Measurements from ENCODE around the gene FRG2B.
"Not testable (repeated sequence)": the region's sequence is repeated elsewhere in the genome, so short reads cannot be mapped to it uniquely, and the experiment has no call there.

The FRG2B gene

DNA sequence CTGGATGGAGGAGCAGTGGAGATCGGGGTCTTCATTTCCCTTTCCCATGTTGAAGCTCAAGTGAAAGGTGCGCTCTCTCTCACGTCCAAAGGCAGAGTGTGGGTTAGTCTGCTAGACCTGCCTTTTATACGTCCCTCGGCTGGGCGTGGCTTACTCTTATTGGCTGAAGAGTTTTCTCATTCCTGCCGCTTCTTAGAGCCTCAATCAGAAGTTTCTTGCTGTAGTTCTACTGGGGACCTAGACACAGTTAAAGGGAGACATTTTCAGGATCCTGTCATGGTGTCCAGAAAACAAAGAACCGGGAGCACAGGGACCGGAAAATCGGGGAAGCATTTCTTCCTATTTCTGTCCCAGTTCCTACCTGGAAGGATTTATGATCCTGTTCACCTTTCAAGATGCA is at the start of gene FRG2B:
Gene FRG2B, minus strand, starts transcription at position 101 of the 400 bp plus-strand sequence. Its CDS starts 53 bp downstream, at position 48.
- H3K4me3 Mint-ChIP-seq; intact Hi-C loops (cut with micrococcal nuclease); H3K9me3 Mint-ChIP-seq; H3K4me1 Mint-ChIP-seq (ENCODE audit: low read depth); H3K27ac Mint-ChIP-seq; H3K36me3 Mint-ChIP-seq (ENCODE audit: low read depth): not testable (repeated sequence)
- peaks cover 16% of the 10 kb centered on the region for H3K27me3 Mint-ChIP-seq

DNA sequence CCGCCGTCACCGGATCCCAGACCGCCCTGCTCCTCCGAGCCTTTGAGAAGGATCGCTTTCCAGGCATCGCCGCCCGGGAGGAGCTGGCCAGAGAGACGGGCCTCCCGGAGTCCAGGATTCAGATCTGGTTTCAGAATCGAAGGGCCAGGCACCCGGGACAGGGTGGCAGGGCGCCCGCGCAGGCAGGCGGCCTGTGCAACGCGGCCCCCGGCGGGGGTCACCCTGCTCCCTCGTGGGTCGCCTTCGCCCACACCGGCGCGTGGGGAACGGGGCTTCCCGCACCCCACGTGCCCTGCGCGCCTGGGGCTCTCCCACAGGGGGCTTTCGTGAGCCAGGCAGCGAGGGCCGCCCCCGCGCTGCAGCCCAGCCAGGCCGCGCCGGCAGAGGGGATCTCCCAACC is 40.9 kb upstream of the FRG2B start:
- H3K27ac Mint-ChIP-seq; H3K4me1 Mint-ChIP-seq (ENCODE audit: low read depth); H3K4me3 Mint-ChIP-seq; H3K36me3 Mint-ChIP-seq (ENCODE audit: low read depth); intact Hi-C loops (cut with micrococcal nuclease); H3K9me3 Mint-ChIP-seq: not testable (repeated sequence)
- peaks cover 14% of the 10 kb centered on the region for H3K27me3 Mint-ChIP-seq

GRCh38 chr10:133663544-133664160 is 37.1 kb upstream of the FRG2B start:
- intact Hi-C loops (cut with micrococcal nuclease); H3K36me3 Mint-ChIP-seq (ENCODE audit: low read depth); H3K4me1 Mint-ChIP-seq (ENCODE audit: low read depth); H3K4me3 Mint-ChIP-seq; H3K9me3 Mint-ChIP-seq; H3K27ac Mint-ChIP-seq: not testable (repeated sequence)
- peaks cover 19% of the 10 kb centered on the region for H3K27me3 Mint-ChIP-seq

DNA sequence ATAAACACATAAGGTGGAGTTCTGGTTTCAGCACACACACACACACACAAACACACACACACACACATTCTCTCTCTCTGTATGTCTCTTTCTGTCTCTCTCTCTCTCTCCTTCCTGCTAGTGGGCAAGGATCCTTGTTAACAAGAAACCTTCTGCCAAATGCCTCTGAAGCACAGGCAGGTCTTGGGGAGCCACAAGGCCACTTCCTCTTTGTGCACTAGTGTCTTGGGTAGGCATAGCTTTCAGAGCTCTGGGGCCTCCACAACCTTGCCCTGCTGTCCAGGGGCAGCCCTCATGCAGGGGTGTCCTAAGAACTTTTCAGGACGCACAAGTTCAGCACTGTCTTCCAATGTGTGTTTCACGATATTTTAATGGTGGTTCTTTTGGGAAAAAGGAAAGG is 34.5 kb upstream of the FRG2B start:
- H3K4me1 Mint-ChIP-seq (ENCODE audit: low read depth); H3K9me3 Mint-ChIP-seq; H3K4me3 Mint-ChIP-seq; intact Hi-C loops (cut with micrococcal nuclease); H3K27ac Mint-ChIP-seq; H3K36me3 Mint-ChIP-seq (ENCODE audit: low read depth): not testable (repeated sequence)
- peaks cover 19% of the 10 kb centered on the region for H3K27me3 Mint-ChIP-seq

DNA sequence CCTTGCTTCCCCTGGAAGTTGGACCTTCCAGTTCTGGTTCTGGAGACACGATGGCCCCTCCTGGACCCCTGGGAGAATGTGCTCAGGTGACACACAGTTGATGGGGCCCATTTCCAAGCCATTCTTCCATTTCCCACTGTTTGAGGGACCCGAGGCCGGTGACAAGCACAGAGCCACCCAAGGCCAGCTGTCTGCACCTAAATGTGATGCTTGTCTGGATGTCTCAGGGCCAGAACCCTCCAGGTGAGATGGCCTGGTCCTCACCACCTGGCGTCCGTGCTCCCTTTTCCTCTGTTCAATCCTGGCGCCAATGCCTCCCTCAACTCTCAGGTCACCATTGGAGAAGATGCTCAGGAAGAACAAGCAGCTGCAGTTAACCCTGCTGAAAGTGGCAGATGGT is 33.9 kb upstream of the FRG2B start:
- not testable (repeated sequence) for H3K9me3 Mint-ChIP-seq

DNA sequence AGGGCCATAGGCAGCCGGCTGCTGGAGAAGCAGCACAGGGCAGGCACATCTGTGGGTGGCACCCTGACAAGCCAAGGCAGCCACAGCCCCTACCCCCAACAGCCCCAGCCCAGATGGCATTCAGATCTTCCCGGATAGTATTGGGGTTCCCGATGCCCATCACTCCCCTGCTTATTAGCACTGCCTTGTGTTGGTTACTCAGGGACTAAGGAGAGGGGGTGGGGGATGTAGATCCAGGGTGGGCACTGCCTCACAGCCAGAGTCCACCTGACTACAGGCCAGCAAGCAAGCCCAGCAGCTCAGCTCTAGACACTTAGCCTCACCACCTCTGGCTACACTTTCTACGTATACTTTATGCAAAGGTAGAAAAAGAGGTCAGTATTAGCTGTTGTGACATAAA is 30.7 kb upstream of the FRG2B start:
- H3K4me3 Mint-ChIP-seq; H3K27ac Mint-ChIP-seq; H3K4me1 Mint-ChIP-seq (ENCODE audit: low read depth); H3K36me3 Mint-ChIP-seq (ENCODE audit: low read depth); intact Hi-C loops (cut with micrococcal nuclease); H3K9me3 Mint-ChIP-seq; H3K27me3 Mint-ChIP-seq: not testable (repeated sequence)

More for the DNA sequence above, 33.9 kb upstream of the FRG2B start:
- H3K27ac Mint-ChIP-seq; H3K4me1 Mint-ChIP-seq (ENCODE audit: low read depth); intact Hi-C loops (cut with micrococcal nuclease); H3K36me3 Mint-ChIP-seq (ENCODE audit: low read depth); H3K4me3 Mint-ChIP-seq: not testable (repeated sequence)
- H3K27me3 Mint-ChIP-seq = peaks cover 19% of the 10 kb centered on the region

- intact Hi-C loops (cut with micrococcal nuclease); H3K36me3 Mint-ChIP-seq (ENCODE audit: low read depth); H3K27ac Mint-ChIP-seq; H3K4me3 Mint-ChIP-seq; H3K9me3 Mint-ChIP-seq; H3K27me3 Mint-ChIP-seq; H3K4me1 Mint-ChIP-seq (ENCODE audit: low read depth): not testable (repeated sequence)
Observed at GRCh38 chr10:133648872-133649455, 22.4 kb upstream of the FRG2B start.

DNA sequence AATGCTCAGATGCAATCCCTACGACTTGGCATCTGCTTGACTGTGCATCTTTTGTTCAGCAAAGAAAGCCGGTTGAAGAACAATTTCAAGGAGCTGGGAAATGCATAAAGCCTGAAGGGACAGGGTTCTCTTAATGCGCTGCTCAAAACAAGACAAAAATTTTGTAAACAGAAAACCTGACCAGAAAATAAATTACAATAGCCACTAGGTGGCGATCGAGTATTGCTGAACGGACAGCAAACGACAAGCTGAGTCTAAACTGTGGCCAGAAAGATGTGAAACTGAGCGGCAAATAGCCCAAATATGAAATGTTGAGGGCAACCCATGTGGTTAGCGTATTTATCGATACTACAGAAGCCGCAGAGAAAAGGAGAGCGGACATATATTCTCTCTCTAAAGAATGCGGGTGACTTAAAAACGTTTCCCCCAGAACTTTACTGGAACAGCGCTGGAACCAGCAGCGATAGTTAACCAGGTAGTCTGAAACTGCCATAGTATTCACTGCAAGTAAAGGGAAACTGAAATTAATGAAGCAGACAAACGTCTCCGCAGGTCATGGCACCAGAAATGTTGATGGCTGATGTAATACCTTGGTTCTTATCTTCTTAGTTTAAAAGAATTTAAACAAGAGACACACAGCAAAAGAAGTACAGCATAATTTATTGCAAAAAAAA is 20.6 kb upstream of the FRG2B start:
- H3K36me3 Mint-ChIP-seq (ENCODE audit: low read depth); H3K9me3 Mint-ChIP-seq; H3K4me1 Mint-ChIP-seq (ENCODE audit: low read depth); intact Hi-C loops (cut with micrococcal nuclease); H3K27ac Mint-ChIP-seq; H3K4me3 Mint-ChIP-seq; H3K27me3 Mint-ChIP-seq: not testable (repeated sequence)

- H3K4me1 Mint-ChIP-seq (ENCODE audit: low read depth); intact Hi-C loops (cut with micrococcal nuclease); H3K27ac Mint-ChIP-seq; H3K9me3 Mint-ChIP-seq; H3K36me3 Mint-ChIP-seq (ENCODE audit: low read depth): not testable (repeated sequence)
- peaks cover 19% of the 10 kb centered on the region for H3K27me3 Mint-ChIP-seq
- peak overlapping the region; percentile 42 for H3K4me3 Mint-ChIP-seq
Observed at GRCh38 chr10:133637846-133638235, 11.2 kb upstream of the FRG2B start.

DNA sequence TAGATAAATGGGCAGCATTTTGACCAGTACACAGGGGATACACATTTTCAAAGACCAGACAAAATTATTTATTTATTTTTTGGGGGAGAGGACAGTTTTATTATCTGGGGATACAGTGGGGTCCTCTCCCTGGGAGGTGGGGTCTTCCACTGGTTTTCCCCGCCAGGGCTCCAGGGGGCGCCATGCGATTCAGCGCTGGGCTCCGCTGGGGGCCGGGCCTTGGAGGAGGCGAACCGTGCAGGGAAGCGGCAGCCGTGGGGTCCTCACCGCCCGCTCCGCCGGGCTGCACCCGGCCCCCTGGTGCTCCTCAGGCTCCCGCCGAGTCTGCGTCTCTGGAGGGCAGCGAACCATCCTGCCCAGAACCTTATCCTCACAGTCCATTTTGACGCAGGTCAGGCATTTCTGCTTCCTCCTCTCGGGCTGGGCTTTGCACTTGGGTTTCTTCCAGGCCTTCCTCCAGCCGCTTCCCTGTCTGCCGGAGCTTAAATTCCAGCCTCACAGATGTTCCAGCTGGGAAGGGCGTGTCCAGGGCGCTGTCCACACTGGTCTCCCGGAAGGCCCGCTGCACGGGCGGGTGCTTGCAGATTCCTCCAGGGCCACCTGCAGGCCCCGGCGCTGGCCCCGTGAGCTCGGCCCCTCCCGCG is 10.7 kb upstream of the FRG2B start:
- intact Hi-C loops (cut with micrococcal nuclease); H3K9me3 Mint-ChIP-seq; H3K36me3 Mint-ChIP-seq (ENCODE audit: low read depth); H3K27ac Mint-ChIP-seq; H3K4me1 Mint-ChIP-seq (ENCODE audit: low read depth): not testable (repeated sequence)
- H3K27me3 Mint-ChIP-seq = peaks cover 19% of the 10 kb centered on the region
- peak overlapping the region; percentile 42 for H3K4me3 Mint-ChIP-seq

DNA sequence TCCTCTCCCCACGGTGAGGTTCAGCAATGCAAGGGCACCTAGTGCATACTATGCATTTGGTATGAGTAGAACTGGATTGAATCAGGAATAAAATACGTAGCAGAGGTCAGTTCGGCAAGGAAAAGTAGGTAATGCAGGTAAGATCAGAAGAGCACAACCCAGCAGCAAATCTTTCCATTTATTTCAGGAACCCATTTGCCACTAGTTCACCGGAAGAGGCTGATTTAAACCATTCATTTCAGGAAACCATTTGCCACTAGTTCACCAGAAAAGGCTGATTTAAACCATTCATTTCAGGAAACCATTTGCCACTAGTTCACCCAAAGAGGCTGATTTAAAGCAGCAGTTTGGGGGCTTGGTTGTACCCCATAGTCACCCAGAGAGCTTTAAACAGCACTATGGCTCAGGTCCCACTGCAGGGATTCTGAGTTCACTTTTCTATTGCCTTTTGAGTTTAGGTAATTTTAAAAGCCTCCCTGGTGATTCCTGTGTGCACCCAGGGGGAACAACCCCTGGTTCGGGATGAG is 4.2 kb upstream of the FRG2B start:
- H3K4me1 Mint-ChIP-seq (ENCODE audit: low read depth); H3K4me3 Mint-ChIP-seq; H3K9me3 Mint-ChIP-seq; H3K27ac Mint-ChIP-seq; H3K36me3 Mint-ChIP-seq (ENCODE audit: low read depth); intact Hi-C loops (cut with micrococcal nuclease): not testable (repeated sequence)
- H3K27me3 Mint-ChIP-seq = peaks cover 15% of the 10 kb centered on the region

- H3K27me3 Mint-ChIP-seq = peaks cover 30% of the 10 kb centered on the region
- H3K36me3 Mint-ChIP-seq (ENCODE audit: low read depth); H3K9me3 Mint-ChIP-seq; H3K4me3 Mint-ChIP-seq; H3K4me1 Mint-ChIP-seq (ENCODE audit: low read depth); H3K27ac Mint-ChIP-seq; intact Hi-C loops (cut with micrococcal nuclease): not testable (repeated sequence)
Observed at GRCh38 chr10:133622544-133622943, 4.1 kb downstream of the FRG2B start.

- Mint-ChIP-seq H3K27ac (no peak overlapping the region), H3K4me1 (ENCODE audit: low read depth) (no peaks in the 10 kb centered on the region), H3K4me3 (no peak overlapping the region), H3K36me3 (ENCODE audit: low read depth) (no peaks in the 10 kb centered on the region), H3K9me3 (no peaks in the 10 kb centered on the region), H3K27me3 (peaks cover 30% of the 10 kb centered on the region)
- intact Hi-C loops (cut with micrococcal nuclease) = no loop called here
Observed at GRCh38 chr10:133618851-133619250, 7.7 kb downstream of the FRG2B start.

GRCh38 chr10:133617196-133617595 is 9.4 kb downstream of the FRG2B start:
- H3K4me1 Mint-ChIP-seq (ENCODE audit: low read depth) = peaks cover 6% of the 10 kb centered on the region
- peaks cover 26% of the 10 kb centered on the region for H3K27me3 Mint-ChIP-seq
- H3K36me3 Mint-ChIP-seq (ENCODE audit: low read depth) = no peaks in the 10 kb centered on the region
- no peak overlapping the region for H3K27ac Mint-ChIP-seq
- no peak overlapping the region for H3K4me3 Mint-ChIP-seq
- intact Hi-C loops (cut with micrococcal nuclease) = no loop called here
- no peaks in the 10 kb centered on the region for H3K9me3 Mint-ChIP-seq

All from dendritic cell treated with granulocyte-macrophage colony-stimulating factor and Interleukin-4, amounts not matched to agents 40 ng/mL and 50 ng/mL, for 4 days (primary cell).